NCI-H82 treated with DMSO at 0.1 percent for 48 hours (cell line): ENCODE measurements around the gene UBE2G2.

Source experiments
- DNase-seq: peaks from one replicate; lab custom pipeline; 2025; ENCODE audit not compliant: unreplicated experiment; lab: John Stamatoyannopoulos, UW

The UBE2G2 gene

GRCh38 chr21:44801468-44802395 lies at the start of gene UBE2G2:
Gene UBE2G2 (minus strand): TSS chr21:44801820. CDS start chr21:44801748, 72 bp downstream.
- peak; percentile 24 for DNase-seq

- DNase-seq: no peak
Measured at GRCh38 chr21:44850905-44851657, 49.5 kb upstream of the UBE2G2 start.

GRCh38 chr21:44850208-44850800 lies 48.7 kb upstream of the UBE2G2 start:
- no peak for DNase-seq

- no peak for DNase-seq
Measured at GRCh38 chr21:44849616-44850130, 48.1 kb upstream of the UBE2G2 start.

GRCh38 chr21:44848821-44849521 lies 47.4 kb upstream of the UBE2G2 start:
- no peak for DNase-seq

- DNase-seq: no peak
Measured at GRCh38 chr21:44847261-44848056, 45.8 kb upstream of the UBE2G2 start.

GRCh38 chr21:44846485-44847260 lies 45.1 kb upstream of the UBE2G2 start:
- DNase-seq: no peak

- no peak for DNase-seq
Measured at GRCh38 chr21:44846224-44846484, 44.5 kb upstream of the UBE2G2 start.

- peak; percentile 8 for DNase-seq
Measured at GRCh38 chr21:44845418-44846223, 44.0 kb upstream of the UBE2G2 start.

- no peak for DNase-seq
Measured at GRCh38 chr21:44844256-44844655, 42.6 kb upstream of the UBE2G2 start.

GRCh38 chr21:44842721-44843445 lies 41.3 kb upstream of the UBE2G2 start:
- no peak for DNase-seq

- no peak for DNase-seq
Measured at GRCh38 chr21:44842087-44842486, 40.5 kb upstream of the UBE2G2 start.

- no peak for DNase-seq
Measured at GRCh38 chr21:44840771-44841170, 39.2 kb upstream of the UBE2G2 start.

GRCh38 chr21:44838951-44839350 lies 37.3 kb upstream of the UBE2G2 start:
- DNase-seq: no peak

GRCh38 chr21:44838039-44838895 lies 36.6 kb upstream of the UBE2G2 start:
- DNase-seq: no peak

GRCh38 chr21:44837537-44837936 lies 35.9 kb upstream of the UBE2G2 start:
- DNase-seq: no peak
